Brain microvascular endothelial cell (primary cell): ENCODE results near the gene KIF3B.

Experiments used
- DNase-seq: peaks from one replicate; pipeline ENCODE4 v3.0.0-alpha.2; 2020
- H3K27ac ChIP-seq: fragments of 250-450 bp; sonication (Bioruptor Pico); 2 replicates; pipeline ENCODE4 v1.5.1; 2020; ENCODE audit warnings: mild to moderate bottlenecking, moderate library complexity
- H3K27me3 ChIP-seq: fragments of 250-450 bp; sonication (Bioruptor Pico); replicated peaks from 2 replicates; pipeline ENCODE4 v1.5.1; 2020; ENCODE audit warnings: mild to moderate bottlenecking
- H3K36me3 ChIP-seq: fragments of 250-450 bp; sonication (Bioruptor Pico); replicated peaks from 2 replicates; pipeline ENCODE4 v1.5.1; 2020; ENCODE audit warnings: mild to moderate bottlenecking
- H3K4me3 ChIP-seq: 2 replicates; pipeline ENCODE4 v1.5.1; 2011; ENCODE audit warnings: low read depth, mild to moderate bottlenecking, control low read depth, low read length, moderate library complexity
- CTCF ChIP-seq: IDR thresholded peaks from 2 replicates; pipeline ENCODE4 v1.5.1; 2011; ENCODE audit warnings: low read depth, mild to moderate bottlenecking, moderate library complexity, low read length, control low read depth, inconsistent platforms; ENCODE audit errors: missing control alignments
- in situ Hi-C: cut with HindIII; loops from 2 replicates; pipeline ENCODE4 v1.10.0; 2017; ENCODE audit warnings: low sequenced_read_pairs, low pct_ligation_motif_present

The KIF3B gene

GRCh38 chr20:32292548-32292947 lies 15.1 kb downstream of the KIF3B start:
- DNase-seq: no peak
- Histone ChIP-seq H3K27me3 (no peaks in the 10 kb centered on the region), H3K27ac (no peak overlapping the region), H3K4me3 (no peak overlapping the region), H3K36me3 (no peaks in the 10 kb centered on the region)
- in situ Hi-C loops: no loop called here
- no peak for TF ChIP-seq CTCF

DNA sequence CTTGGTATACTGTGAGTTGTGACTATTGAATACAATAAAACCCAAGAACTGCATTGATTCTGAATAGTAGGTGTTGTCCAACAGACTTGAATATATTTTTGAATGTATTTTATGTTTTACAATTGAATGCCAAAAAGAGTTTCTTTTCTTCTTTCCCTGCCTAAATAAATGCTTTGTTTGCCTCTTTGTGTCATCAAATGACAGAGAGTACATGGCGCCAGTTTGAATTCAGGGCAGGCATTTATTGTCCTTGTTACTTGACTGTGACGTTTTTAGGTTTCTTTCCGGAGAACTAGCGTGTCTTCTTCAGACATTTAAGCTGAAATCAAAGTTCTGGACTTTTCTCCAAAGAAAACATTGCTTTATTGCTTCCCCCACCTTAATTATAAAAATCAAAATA lies 16.6 kb downstream of the KIF3B start:
- in situ Hi-C loops: no loop called here
- no peak for DNase-seq

GRCh38 chr20:32296412-32296811 lies 19.0 kb downstream of the KIF3B start:
- no peak overlapping the region for H3K4me3 ChIP-seq
- no peak overlapping the region for H3K27ac ChIP-seq
- in situ Hi-C loops: no loop called here
- no peak for TF ChIP-seq CTCF
- no peak for DNase-seq
- H3K36me3 ChIP-seq: no peaks in the 10 kb centered on the region
- H3K27me3 ChIP-seq: no peaks in the 10 kb centered on the region

More for the DNA sequence above, 16.6 kb downstream of the KIF3B start:
- TF ChIP-seq CTCF: no peak
- Histone ChIP-seq H3K27ac (no peak overlapping the region), H3K27me3 (no peaks in the 10 kb centered on the region), H3K4me3 (no peak overlapping the region), H3K36me3 (no peaks in the 10 kb centered on the region)

GRCh38 chr20:32296819-32297420 lies 19.5 kb downstream of the KIF3B start:
- DNase-seq: no peak
- Histone ChIP-seq H3K27me3 (no peaks in the 10 kb centered on the region), H3K4me3 (no peak overlapping the region)

GRCh38 chr20:32297439-32297838 lies 20.0 kb downstream of the KIF3B start:
- no peak for TF ChIP-seq CTCF
- Histone ChIP-seq H3K36me3 (no peaks in the 10 kb centered on the region), H3K27me3 (no peaks in the 10 kb centered on the region), H3K4me3 (no peak overlapping the region), H3K27ac (no peak overlapping the region)
- no peak for DNase-seq
- in situ Hi-C loops: no loop called here

More at GRCh38 chr20:32296819-32297420, 19.5 kb downstream of the KIF3B start:
- no peak for TF ChIP-seq CTCF
- H3K27ac ChIP-seq: no peak overlapping the region
- no peaks in the 10 kb centered on the region for H3K36me3 ChIP-seq
- in situ Hi-C loops: no loop called here

GRCh38 chr20:32300647-32301046 lies 23.2 kb downstream of the KIF3B start:
- Histone ChIP-seq H3K36me3 (no peaks in the 10 kb centered on the region), H3K27me3 (no peaks in the 10 kb centered on the region), H3K4me3 (no peak overlapping the region), H3K27ac (no peak overlapping the region)
- TF ChIP-seq CTCF: no peak
- in situ Hi-C loops: no loop called here
- DNase-seq: no peak
